Dermis blood vessel endothelial cell (primary cell): Measurements from ENCODE around the gene POMT1. TPM values are rescaled to one million over a fixed set of nuclear protein-coding genes. Genes with fewer than 3 reads are reported as not detected.

ENCODE experiments used
- DNase-seq: peaks from one replicate; pipeline ENCODE4 v3.0.0; 2010
- total RNA-seq: library from RNA; depleted of rRNA; stranded (reverse); fragments of >200 nt; gene quantifications from 2 replicates; pipeline ENCODE4 v1.2.3, GENCODE V29; 2014

POMT1 gene
- total RNA-seq, 1 donor from 2014 or later = 26.2 TPM

DNA sequence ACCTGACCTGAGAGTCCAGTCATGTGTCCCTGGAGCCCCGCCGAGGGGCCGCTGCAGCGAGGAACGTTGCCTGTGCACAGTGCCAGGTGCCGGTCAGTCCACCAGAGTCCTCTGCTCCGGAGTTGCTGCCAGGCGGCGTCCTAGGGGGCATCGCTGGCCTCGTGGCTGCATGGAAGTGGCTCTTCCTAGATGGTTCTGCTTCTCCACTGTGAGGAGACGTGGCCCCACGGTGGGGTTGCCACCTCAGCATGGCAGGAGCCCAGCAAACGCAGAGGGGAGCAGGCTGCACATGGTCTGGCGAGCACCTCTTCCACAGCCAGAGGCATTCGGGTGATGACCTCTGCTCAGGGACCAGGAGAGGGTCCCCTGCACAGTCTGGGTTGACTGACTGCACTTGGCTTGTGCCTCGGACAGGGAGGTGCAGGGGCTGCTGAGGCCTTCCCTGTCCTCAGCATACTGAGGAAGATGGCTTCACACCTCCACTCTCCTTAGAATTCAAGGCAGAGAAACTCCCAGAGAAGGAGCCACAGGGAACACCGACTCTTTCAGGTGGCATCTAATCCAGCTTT, 25.9 kb upstream of the POMT1 start:
- DNase-seq = no peak

DNA sequence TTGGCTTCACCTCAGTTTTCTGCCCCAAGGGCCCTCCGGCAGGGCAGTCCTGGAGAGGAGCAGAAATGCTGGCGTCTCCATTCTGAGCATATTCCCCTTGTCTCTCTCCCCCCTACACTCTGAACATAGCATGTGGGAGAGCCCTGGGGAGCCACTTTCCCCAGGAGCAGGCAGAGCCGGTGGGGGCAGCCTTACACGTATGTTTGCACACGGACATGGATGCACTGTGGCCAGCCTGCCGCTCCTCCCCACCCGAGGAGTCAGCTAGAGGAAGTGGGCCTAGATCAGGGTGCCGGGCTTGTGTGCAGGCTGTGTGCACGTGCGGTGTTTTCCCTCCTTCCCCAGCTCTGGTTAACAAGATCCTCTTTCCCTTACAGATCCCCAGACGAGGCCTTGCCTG, 25.4 kb upstream of the POMT1 start:
- DNase-seq = no peak

DNA sequence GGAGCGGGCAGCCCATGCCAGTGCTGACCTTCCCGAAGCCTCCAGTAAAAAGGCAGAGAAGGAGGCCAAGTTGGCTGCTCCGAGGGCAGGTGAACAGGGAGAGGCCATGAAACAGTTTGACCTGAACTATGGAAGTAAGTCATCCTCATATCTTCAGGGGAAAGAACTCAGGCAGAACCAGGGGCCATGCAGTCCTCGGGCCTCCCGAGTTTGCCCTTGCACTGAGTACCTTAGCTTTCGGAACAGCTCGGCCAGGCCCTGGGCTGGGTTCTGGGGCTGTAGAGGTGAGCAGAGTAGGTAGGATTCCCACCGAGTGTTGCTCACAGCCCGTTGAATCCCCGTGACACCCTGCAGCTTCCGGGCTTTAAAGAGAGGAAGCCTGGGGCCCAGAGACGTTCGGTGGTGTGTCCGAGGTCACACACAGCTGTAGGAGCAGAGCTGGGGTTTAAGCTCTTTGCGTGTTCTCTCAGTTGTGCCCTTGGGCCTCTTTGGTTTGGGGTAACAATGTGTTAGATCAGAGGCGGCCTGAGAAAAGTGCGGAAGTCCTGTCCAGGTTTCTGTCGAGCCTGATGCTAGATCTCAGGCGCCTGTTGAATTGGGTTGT, 24.8 kb upstream of the POMT1 start:
- no peak for DNase-seq

DNA sequence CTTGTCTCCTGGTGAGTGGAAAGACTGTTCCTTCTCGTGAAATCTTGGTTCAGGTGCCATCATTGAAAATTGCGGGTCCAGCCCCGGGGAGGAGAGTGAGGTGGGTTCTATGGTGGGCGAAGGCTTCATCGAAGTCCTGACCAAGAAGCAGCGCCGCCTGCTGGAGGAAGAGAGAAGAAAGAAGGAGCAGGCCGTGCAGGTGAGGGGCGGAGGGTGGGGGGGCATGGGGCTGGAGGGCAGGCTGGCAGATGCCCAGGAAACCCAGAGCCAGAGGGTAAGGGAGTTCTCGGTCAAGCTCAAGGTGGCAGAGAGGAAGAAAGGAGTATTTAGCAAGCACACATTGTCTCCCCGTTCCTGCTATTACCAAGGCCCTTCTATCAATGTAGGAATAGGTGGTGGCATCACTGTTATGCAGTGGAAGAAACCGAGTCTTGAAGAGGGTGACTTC, 24.3 kb upstream of the POMT1 start:
- DNase-seq = peak; percentile 67

DNA sequence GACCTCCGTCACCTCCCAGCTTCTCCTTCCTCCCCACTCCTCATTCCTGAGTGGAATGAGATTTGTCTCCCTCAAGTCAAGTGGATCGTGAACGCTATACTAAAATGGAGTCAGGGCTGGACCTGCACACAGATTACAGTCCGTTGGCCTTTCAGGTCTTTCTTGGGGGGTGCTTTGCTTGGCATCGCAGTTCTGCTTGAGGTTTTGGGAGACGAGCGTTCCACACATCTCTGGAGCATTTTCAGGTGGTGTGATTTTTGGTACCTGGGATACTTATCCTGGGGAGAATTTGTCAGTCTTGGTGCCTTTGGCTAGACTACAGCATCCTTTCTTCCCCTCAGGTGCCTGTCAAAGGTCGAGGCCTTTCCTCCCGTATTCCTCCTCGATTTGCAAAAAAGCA, 23.8 kb upstream of the POMT1 start:
- DNase-seq = no peak

DNA sequence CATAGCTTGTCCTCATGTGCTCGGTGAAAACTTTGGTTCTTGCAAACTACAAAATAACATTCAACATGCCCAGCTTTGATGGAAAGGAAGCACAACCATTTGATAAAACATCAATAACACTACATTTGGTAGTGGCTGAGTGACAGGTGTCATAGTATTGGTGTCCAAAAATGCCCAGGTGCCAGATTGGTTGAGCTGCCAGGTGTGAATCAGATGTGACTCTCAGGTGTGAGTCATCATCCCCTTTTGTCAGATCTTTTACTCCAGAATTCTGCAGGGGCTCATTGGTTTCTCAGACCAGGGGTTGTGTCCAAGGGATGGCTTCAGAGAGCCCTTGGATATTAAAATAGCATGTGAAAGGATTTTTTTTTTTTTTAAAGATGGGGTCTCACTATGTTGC, 22.5 kb upstream of the POMT1 start:
- DNase-seq = no peak

DNA sequence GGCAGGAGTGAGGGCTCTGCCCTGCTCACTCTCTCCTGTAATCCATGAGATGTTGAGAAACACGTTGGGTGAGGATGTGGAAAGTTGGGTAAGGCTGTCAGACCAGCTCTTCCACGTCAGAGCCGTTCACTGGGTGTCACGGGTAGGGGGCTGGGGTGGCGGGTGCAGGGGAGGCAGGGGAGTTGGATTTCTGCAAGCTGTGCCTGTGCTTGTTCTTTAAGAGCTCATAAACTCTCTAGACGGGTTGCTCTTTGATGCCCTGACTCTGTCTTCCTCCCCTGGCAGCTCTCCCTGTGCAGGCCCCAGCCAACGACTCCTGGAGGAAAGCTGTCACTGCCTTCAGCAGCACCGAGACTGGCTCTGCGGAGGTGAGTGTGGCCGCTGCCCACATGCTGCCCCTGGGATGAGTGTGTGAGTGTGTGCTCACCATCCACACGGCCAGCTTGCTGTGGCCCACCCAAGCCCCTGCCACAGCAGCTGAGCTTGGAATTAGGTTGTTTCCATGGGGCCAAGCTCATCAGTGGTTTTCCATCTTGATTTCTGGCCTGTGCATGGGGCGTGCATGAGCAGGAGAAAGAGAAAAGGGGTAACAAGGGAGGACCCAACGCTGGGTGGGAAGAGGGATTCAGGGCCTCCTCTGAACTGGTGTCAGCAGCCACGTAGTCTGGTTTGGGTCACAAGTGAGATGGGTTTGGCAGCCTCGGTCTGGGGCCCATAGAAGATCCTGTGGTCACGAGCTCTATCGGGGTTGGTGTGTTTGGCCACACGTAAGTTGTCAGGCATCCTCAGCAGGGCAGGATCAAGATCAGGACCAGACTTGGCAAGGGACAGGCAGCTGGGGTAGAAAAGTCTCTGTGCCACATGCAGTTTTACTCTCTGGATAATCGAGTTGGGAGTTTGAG, 21.0 kb upstream of the POMT1 start:
- no peak for DNase-seq

DNA sequence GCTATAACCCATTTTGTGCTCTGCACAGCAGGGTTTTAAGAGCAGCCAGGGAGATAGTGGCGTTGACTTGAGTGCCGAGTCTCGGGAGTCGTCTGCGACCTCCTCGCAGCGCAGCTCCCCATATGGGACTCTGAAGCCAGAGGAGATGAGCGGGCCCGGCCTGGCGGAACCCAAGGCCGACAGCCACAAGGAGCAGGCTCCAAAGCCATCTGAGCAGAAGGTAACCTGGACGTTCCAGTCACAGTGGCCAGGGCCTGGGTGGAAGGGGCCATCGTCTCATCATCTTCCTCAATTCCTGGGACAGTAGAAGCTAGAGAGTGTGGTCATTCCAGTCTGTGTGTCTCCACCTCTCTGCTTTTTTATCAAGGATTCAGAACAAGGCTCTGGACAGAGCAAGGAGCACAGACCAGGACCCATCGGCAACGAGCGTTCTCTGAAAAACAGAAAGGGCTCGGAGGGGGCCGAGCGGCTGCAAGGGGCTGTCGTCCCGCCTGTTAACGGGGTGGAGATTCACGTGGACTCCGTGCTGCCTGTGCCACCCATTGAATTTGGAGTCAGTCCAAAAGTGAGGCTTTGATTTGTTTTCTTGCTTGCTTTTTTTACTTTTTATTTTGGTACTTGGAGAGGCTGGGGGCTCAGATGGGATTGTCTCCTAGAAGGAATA, 20.2 kb upstream of the POMT1 start:
- no peak for DNase-seq

DNA sequence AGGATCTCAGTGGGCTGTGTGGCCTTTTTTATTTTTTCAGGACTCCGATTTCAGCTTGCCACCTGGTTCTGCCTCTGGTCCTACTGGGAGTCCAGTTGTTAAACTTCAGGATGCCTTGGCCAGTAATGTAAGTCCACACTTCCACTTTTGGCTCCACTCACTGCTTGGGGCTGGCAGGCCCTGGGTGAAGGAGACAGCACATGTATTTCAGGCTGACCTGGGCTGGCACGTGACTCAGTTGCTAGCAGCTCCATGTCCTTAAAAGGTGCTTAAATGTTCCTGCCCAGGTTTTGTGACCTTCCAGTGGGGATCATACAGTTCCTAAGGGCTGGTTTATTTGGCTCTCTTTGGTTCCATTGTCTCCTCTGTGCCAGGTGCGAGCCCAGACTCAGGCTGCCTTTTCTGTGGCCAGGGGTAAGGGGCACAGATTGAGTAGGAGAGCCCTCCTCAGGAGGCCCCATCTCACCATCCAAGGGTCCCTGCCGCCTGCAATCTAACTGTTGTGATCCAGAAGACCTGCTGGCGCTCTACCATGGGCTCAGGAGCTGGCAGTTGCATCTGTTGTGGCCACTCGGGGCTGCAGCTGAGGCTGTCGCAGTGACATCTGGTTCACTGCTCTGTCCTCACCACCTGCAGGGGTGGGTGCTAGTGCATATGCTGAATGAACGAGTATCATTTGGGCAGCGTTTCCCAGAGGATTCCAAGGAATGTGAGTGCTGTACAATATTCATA, 19.2 kb upstream of the POMT1 start:
- no peak for DNase-seq

DNA sequence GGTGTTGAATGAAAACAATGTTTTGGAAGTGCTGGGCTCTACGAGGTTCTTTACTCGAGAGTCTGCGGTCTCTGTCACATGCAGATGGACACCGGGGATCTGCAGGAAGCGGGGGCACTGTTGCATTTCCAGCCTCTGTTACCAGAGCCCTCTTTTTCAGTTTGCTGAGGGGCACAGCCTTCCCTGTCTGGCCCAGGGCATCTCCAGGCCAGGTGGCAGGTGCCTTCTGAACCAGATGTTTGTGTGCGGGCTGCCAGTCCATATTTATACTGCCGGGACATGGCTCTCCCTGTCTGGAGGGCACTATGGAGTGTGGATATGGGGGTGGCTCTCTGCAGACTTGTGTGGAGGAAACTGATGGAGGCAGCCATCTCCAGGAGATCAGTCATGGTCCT, 18.7 kb upstream of the POMT1 start:
- no peak for DNase-seq

DNA sequence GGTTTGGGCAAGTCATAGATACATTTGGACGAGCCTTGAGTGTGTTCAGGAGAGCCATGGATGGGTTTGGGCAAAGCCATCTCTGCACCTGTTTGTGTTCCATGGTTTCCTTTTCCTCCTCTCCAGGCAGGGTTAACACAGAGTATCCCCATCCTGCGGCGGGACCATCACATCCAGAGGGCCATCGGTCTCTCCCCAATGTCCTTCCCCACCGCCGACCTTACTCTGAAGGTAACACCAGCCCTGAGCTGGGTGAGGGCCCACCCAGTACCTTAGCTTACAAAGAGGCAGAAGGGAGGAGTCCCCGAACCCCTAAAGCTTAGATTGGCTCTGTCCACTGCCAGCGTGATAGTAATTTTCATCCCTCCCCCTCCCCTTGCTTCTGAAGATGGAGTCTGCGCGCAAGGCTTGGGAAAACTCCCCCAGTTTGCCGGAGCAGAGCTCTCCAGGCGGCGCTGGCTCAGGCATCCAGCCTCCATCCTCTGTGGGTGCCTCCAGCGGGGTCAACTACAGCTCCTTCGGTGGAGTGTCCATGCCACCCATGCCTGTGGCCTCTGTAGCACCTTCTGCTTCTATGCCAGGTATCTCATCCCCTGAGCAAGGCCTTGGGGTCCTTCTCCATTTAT, 18.0 kb upstream of the POMT1 start:
- no peak for DNase-seq

DNA sequence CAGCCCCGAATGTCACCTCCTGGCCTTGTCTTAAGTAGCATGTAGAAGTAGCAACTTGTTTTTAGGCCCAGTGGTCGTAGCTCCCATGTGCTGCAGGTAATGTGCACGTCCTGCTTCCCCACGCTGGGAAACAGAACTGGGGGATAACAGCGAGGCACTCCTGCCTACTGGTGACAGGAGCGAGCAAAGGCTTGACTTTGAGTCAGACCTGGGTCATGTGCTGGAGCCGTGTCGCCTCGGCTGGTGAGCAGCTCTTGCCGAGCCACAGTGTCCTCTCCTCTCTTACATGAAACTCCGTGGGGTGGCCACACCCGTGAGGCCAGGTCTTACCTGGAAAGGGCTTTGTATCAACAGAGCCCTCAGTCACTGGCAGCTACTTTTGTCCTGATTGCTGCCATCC, 17.5 kb upstream of the POMT1 start:
- no peak for DNase-seq

DNA sequence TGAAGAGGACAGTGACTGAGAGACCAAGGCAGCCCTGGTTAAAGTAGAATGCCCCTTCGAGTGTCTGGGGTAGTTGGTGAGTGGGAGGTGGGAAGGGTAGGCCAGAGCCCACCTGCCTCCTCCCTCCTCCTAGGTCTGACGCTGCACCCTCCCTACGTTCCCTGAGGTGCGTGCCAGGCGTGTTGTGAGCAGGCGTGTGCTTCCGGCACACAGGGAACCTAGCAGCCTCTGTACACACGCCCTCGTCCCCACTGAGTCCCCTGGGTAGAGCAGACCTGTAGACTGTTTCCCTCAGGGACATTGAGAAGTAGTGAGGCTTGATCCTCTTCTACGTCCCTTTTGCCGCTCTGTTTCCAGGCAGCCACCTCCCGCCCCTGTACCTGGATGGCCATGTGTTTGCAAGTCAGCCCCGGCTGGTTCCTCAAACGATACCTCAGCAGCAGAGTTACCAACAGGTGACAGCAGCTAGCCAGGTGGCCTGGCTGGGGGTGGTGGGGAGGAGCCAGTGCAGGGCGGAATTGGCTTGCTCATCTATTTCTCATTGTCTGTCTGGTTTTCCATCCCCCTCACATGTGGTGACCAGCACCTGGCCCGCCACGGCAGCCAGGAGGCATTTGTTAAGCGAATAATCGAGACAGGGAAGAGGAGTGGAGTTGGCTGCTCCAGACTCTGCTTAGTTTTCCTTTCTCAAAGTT, 16.8 kb upstream of the POMT1 start:
- no peak for DNase-seq

DNA sequence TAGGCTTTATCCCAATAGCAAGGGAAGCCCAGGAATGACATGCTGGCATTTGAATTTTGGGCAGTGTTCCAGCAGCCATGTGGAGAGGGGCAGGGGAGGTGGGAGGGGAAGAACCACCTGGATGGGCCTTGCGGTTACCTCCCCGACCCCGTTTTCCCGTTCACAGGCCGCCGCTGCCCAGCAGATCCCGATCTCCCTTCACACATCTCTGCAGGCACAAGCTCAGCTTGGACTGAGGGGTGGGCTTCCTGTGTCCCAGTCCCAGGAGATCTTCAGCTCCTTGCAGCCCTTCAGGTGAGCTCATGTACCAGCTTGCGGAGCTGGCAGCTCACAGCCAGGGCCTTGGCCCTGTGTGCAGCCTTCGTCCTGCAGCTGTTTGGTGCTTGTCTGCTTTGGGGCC, 15.7 kb upstream of the POMT1 start:
- DNase-seq = no peak

DNA sequence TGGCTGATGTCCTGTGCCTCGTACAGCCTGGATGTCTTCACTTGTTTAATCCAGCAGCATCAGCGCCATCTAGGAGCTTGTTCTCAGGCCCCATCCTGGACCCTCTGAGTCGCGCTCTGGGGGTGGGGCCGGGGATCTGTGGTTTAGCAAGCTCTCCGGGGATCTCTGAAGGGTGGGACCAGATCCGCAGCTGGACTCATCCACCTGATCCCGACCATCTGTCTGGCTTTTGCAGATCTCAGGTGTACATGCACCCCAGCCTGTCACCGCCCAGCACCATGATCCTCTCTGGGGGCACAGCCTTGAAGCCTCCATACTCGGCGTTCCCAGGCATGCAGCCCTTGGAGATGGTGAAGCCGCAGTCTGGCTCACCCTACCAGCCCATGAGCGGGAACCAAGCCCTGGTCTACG, 15.1 kb upstream of the POMT1 start:
- DNase-seq = no peak

DNA sequence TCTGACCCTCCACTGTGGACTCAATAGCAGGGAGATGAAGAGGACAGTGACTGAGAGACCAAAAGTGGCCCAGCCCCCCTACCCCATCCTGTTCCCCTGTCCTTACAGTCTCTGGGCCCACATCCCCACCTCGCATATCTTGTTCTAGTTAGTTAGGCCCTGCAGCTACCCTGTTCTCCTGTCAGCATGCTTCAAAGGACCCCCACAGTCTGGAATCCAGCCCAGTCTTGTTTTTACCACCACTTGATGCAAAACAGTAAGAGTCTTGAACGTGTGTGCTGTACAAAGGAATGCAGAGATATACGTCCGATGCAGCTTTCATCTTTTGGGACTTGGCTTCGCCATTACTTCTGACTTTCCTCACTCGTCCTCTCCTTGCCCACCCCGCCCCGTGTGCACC, 12.2 kb upstream of the POMT1 start:
- DNase-seq = no peak

DNA sequence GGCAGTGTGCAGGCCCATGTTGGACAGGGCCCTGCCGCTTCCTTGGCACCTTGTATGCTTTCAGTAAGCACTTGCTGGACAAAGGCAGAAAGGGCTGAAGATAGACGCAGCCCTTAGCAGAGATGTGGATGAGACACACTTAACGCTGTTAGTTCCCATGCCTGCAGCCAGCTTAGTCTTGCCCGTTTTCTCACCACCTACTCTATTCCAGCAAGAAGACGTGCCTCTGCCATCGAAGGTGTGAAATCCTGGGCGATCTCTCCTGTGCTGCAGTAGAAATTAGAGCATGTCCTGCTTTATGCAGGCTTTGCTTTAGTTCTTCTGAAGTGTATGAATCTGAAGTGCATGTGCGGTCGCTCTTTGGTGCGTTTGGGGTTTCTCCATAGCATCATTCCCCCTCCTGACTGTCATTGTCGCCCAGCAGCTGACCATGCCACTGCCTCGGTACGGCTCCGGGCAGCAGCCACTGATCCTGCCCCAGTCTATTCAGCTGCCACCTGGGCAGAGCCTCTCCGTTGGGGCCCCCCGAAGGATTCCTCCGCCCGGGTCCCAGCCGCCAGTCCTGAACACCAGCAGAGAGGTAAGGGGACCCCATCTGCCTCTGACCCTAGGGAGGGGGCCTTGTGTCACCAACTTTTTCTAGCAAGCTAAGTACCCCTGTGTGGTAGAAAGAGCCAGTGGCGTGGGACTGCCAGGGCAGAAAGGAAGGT, 11.6 kb upstream of the POMT1 start:
- DNase-seq = no peak

DNA sequence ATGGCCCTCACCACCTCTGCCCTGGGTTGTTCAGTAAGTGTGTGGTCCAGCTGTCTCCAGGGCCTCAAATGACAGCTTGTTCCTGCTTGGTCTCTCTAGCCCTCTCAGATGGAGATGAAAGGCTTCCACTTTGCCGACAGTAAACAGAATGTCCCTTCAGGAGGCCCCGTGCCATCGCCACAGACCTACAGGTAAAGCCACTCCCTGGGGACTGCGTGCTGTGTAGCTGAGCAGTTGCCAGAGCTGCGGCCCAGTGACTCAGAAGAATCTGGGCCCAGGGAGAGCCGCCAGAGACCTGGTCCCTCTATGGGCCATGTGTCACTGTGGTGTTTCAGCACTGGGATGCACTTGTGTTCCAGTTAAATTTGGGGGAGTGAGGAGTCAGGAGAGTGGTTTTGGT, 10.6 kb upstream of the POMT1 start:
- DNase-seq = no peak

DNA sequence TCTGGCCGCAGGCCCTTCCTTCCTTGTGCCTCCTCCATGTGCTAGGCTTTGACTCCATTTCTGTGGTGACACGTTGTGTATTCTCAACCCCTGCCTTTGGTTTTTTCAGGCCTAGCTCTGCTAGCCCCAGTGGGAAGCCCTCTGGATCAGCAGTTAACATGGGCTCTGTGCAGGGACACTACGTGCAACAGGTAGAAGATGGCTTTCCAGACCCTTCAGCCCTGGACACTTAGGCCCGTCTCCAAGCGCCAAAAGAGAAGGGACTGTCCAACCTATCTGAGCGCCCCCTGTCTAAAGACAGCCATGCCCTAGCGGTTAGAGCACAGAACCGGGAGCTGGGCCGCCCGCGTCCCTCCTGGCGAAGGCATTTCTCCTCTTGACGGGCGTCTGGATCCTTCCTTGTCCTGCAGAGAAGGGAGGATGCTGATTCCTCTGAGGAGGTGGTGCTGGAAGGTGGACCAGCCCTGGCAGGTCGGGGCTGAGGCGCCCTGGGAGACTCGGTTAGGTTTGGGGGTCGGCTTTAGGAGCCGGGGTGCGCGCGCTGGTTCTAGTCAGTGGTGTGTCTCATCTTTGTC, 8.3 kb upstream of the POMT1 start:
- DNase-seq = no peak

DNA sequence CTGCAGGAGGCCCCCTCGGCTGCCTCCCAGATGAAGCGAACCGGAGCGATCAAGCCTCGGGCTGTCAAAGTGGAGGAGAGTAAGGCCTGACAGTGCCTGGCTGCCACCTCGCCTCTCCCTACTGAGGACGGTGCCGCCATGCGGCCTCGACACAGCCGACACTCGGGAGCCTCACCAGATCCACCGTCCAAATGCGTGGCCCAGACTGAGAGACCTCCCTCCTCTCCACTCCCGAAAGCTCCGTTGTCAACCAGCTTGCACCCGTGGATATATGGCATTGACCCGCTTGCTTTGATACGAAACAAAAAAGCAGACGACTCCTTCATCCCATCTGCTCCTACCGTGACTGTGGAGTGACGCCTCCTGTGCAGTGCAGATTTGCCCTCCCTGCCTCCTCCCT, 6.9 kb upstream of the POMT1 start:
- no peak for DNase-seq
